Chondrocyte (in vitro differentiated cells): Measurements from ENCODE around the gene TRIM41. TPM values are rescaled to one million over a fixed set of nuclear protein-coding genes. Genes with fewer than 3 reads are reported as not detected.

Experiments used
- DNase-seq: peaks from one replicate; pipeline ENCODE4 v3.0.0; 2021; ENCODE audit warnings: mixed read lengths, low spot score
- H3K27ac Mint-ChIP-seq: one replicate; pipeline ENCODE4 v1.8.0; 2021; ENCODE audit warnings: mild to moderate bottlenecking, moderate library complexity, mixed read lengths; ENCODE audit not compliant: unreplicated experiment
- H3K27me3 Mint-ChIP-seq: 2 replicates; pipeline ENCODE4 v1.8.0; 2021; ENCODE audit warnings: low read depth, mixed read lengths
- H3K36me3 Mint-ChIP-seq: 2 replicates; pipeline ENCODE4 v1.8.0; 2021; ENCODE audit warnings: low read depth, mixed read lengths
- H3K4me1 Mint-ChIP-seq: 2 replicates; pipeline ENCODE4 v1.8.0; 2021; ENCODE audit warnings: low read depth, mild to moderate bottlenecking, mixed read lengths
- H3K4me3 Mint-ChIP-seq: one replicate; pipeline ENCODE4 v1.8.0; 2021; ENCODE audit warnings: mild to moderate bottlenecking, moderate library complexity, mixed read lengths; ENCODE audit not compliant: unreplicated experiment
- H3K9me3 Mint-ChIP-seq: 2 replicates; pipeline ENCODE4 v1.8.0; 2021; ENCODE audit warnings: low read depth, mixed read lengths
- CTCF ChIP-seq: fragments of 200-600 bp; sonication (generic); IDR thresholded peaks from 2 replicates; pipeline ENCODE4 v1.5.0; 2021; ENCODE audit warnings: antibody characterized with exemption, mild to moderate bottlenecking, moderate library complexity
- total RNA-seq: library from RNA; stranded (reverse); gene quantifications from 3 replicates; pipeline ENCODE4 v1.2.1, GENCODE V29; 2021

TRIM41 gene
- total RNA-seq, 1 donor from 2014 or later: 19.3 TPM

DNA sequence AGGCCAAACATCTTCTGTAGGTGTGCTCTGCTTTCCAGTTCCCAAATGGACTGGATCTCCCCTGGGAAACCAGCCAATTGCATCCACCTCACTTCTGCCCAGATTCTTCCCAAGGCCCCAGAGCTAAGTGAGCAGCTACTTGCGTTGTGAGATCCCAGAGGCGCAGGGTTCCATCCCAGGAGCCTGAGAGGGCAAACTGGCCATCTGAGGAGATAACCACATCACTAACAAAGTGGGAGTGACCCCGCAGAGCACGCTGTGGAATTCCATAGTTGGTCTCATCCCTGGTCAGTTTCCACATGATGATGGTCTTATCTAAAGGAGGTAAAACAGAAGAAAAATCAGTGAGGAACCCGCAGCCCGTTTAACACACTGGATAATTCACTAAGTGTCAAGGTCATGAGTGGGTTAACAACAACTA lies 19.0 kb downstream of the TRIM41 start:
- DNase-seq: no peak
- no peak for TF ChIP-seq CTCF
- peaks cover 54% of the 10 kb centered on the region for H3K4me1 Mint-ChIP-seq
- H3K4me3 Mint-ChIP-seq: peak overlapping the region; percentile 94
- H3K36me3 Mint-ChIP-seq: peaks cover 36% of the 10 kb centered on the region
- no peaks in the 10 kb centered on the region for H3K9me3 Mint-ChIP-seq
- H3K27me3 Mint-ChIP-seq: no peaks in the 10 kb centered on the region
- peak overlapping the region; percentile 97 for H3K27ac Mint-ChIP-seq

- H3K4me3 Mint-ChIP-seq: peak overlapping the region; percentile 94
- peaks cover 30% of the 10 kb centered on the region for H3K36me3 Mint-ChIP-seq
- no peaks in the 10 kb centered on the region for H3K9me3 Mint-ChIP-seq
- DNase-seq: no peak
- H3K27ac Mint-ChIP-seq: peak overlapping the region; percentile 97
- TF ChIP-seq CTCF: no peak
- no peaks in the 10 kb centered on the region for H3K27me3 Mint-ChIP-seq
- peaks cover 54% of the 10 kb centered on the region for H3K4me1 Mint-ChIP-seq
These were observed 20.0 kb downstream of the TRIM41 start for GRCh38 chr5:181243018-181243563.

DNA sequence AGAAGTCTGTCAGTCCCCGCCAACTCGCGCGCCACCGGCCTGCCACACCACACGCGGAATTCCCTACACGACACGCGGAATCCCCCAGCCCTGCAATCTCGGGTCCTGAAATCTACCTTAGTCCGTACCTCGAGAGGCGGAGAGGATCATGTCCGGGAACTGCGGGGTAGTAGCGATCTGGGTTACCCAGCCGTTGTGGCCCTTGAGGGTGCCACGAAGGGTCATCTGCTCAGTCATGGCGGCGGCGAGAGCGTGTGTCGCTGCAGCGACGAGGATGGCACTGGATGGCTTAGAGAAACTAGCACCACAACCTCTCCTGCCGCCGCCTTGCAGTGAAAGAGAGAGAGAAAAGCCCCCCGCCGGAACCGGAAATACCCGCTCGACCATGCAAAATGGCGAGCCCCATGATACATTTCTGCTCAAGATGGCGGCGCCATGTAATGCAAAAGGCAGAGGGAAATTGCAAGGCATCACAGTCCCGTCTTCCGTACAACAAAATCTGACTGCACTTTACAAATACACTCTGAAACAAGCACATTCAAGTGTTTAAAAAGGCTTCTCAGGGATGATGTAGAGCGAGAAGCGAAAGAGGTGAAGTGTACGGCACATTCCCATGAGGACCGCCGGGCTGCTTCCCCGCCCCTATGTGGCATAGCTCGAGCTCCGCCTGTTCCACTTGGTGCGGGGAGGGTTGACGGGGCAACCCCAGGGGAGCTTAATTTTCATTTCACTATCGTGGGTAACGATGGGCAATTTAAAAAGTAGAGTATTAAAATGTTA lies 20.7 kb downstream of the TRIM41 start, which contains the start of gene RACK1:
TSS of gene RACK1 (minus strand) at position 343 of the 780 bp plus-strand sequence. CDS start at position 237, 106 bp downstream.
- Mint-ChIP-seq H3K9me3 (no peaks in the 10 kb centered on the region), H3K4me1 (peaks cover 57% of the 10 kb centered on the region), H3K36me3 (peaks cover 26% of the 10 kb centered on the region), H3K27me3 (no peaks in the 10 kb centered on the region), H3K27ac (peak within 1 kb of the TSS; percentile 97), H3K4me3 (peak within 1 kb of the TSS; percentile 94)
- no peak for TF ChIP-seq CTCF
- DNase-seq: no peak

GRCh38 chr5:181245427-181246275 lies 22.6 kb downstream of the TRIM41 start:
- Mint-ChIP-seq H3K4me3 (peak overlapping the region; percentile 94), H3K4me1 (peaks cover 66% of the 10 kb centered on the region), H3K36me3 (peaks cover 16% of the 10 kb centered on the region), H3K27me3 (no peaks in the 10 kb centered on the region), H3K9me3 (no peaks in the 10 kb centered on the region), H3K27ac (peak overlapping the region; percentile 97)
- DNase-seq: no peak
- no peak for TF ChIP-seq CTCF
